Measurements from ENCODE around the gene CACYBP. TPM values are rescaled to one million over a fixed set of nuclear protein-coding genes. Genes with fewer than 3 reads are reported as not detected.
A peak's percentile ranks its signal among the peaks of the same experiment; 100 is the strongest.

The CACYBP gene
- total RNA-seq, 1 donor from 2014 or later, result 90.9 TPM

- ChIA-PET CTCF (interaction anchor here (1.7 kb wide), 1 partner anchor 13 kb away, joined by 6 read pairs; no protein-coding TSS in a partner anchor), POLR2A (interaction anchor here (0.6 to 5.0 kb wide), 3 partner anchors 23 to 974 kb away, joined by 3 to 61 read pairs (median 4); partner anchors contain the start of gene RC3H1)
- H3K4me1 Mint-ChIP-seq, result peaks cover 16% of the 10 kb centered on the region
- H3K9me3 Mint-ChIP-seq, result no peaks in the 10 kb centered on the region
- no peak for ATAC-seq (ENCODE audit: low read depth)
- intact Hi-C loops (cut with micrococcal nuclease), result loop anchor here (5.0 to 10.0 kb wide), 2 partner anchors 124 to 1581 kb away; no protein-coding TSS in a partner anchor
- DNase-seq, result no peak
- H3K27ac Mint-ChIP-seq, result no peak overlapping the region
- no peak overlapping the region for H3K4me3 Mint-ChIP-seq
- H3K36me3 Mint-ChIP-seq (ENCODE audit: low read depth), result peaks cover 23% of the 10 kb centered on the region
- H3K27me3 Mint-ChIP-seq, result no peaks in the 10 kb centered on the region
- TF ChIP-seq, protein P1, sequence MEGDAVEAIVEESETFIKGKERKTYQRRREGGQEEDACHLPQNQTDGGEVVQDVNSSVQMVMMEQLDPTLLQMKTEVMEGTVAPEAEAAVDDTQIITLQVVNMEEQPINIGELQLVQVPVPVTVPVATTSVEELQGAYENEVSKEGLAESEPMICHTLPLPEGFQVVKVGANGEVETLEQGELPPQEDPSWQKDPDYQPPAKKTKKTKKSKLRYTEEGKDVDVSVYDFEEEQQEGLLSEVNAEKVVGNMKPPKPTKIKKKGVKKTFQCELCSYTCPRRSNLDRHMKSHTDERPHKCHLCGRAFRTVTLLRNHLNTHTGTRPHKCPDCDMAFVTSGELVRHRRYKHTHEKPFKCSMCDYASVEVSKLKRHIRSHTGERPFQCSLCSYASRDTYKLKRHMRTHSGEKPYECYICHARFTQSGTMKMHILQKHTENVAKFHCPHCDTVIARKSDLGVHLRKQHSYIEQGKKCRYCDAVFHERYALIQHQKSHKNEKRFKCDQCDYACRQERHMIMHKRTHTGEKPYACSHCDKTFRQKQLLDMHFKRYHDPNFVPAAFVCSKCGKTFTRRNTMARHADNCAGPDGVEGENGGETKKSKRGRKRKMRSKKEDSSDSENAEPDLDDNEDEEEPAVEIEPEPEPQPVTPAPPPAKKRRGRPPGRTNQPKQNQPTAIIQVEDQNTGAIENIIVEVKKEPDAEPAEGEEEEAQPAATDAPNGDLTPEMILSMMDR (IDR thresholded peaks at IDR 0.05), result no peak
Measured at GRCh38 chr1:174995916-174996315, 3.8 kb upstream of the CACYBP start.

- H3K9me3 Mint-ChIP-seq, result no peaks in the 10 kb centered on the region
- TF ChIP-seq, protein P1 (IDR thresholded peaks at IDR 0.05), result no peak
- intact Hi-C loops (cut with micrococcal nuclease), result loop anchor here (5.0 to 10.0 kb wide), 2 partner anchors 124 to 1582 kb away; no protein-coding TSS in a partner anchor
- H3K27me3 Mint-ChIP-seq, result no peaks in the 10 kb centered on the region
- ATAC-seq (ENCODE audit: low read depth) (no peak), DNase-seq (no peak)
- H3K4me3 Mint-ChIP-seq, result no peak overlapping the region
- no peak overlapping the region for H3K27ac Mint-ChIP-seq
- POLR2A ChIA-PET, result interaction anchor here (1.2 to 5.0 kb wide), 2 partner anchors 197 to 974 kb away, joined by 3 to 61 read pairs; partner anchors contain the start of gene RC3H1
- peaks cover 24% of the 10 kb centered on the region for H3K36me3 Mint-ChIP-seq (ENCODE audit: low read depth)
- H3K4me1 Mint-ChIP-seq, result peaks cover 20% of the 10 kb centered on the region
- CTCF ChIA-PET, result interaction anchor here (1.7 kb wide), 1 partner anchor 13 kb away, joined by 6 read pairs; no protein-coding TSS in a partner anchor
Measured at GRCh38 chr1:174996476-174996875, 3.3 kb upstream of the CACYBP start.

GRCh38 chr1:174997041-174997440, 2.7 kb upstream of the CACYBP start:
- no peaks in the 10 kb centered on the region for H3K27me3 Mint-ChIP-seq
- no peak overlapping the region for H3K4me3 Mint-ChIP-seq
- no peak overlapping the region for H3K27ac Mint-ChIP-seq
- TF ChIP-seq, protein P1 (IDR thresholded peaks at IDR 0.05), result no peak
- DNase-seq, result no peak
- intact Hi-C loops (cut with micrococcal nuclease), result loop anchor here (5.0 to 10.0 kb wide), 2 partner anchors 125 to 1582 kb away; no protein-coding TSS in a partner anchor
- ChIA-PET CTCF (interaction anchor here (1.7 kb wide), 1 partner anchor 14 kb away, joined by 6 read pairs; no protein-coding TSS in a partner anchor), POLR2A (interaction anchor here (5.0 kb wide), 1 partner anchor 197 kb away, joined by 61 read pairs; no protein-coding TSS in a partner anchor)
- peaks cover 25% of the 10 kb centered on the region for H3K4me1 Mint-ChIP-seq
- no peak for ATAC-seq (ENCODE audit: low read depth)
- H3K9me3 Mint-ChIP-seq, result no peaks in the 10 kb centered on the region
- peaks cover 24% of the 10 kb centered on the region for H3K36me3 Mint-ChIP-seq (ENCODE audit: low read depth)

DNA sequence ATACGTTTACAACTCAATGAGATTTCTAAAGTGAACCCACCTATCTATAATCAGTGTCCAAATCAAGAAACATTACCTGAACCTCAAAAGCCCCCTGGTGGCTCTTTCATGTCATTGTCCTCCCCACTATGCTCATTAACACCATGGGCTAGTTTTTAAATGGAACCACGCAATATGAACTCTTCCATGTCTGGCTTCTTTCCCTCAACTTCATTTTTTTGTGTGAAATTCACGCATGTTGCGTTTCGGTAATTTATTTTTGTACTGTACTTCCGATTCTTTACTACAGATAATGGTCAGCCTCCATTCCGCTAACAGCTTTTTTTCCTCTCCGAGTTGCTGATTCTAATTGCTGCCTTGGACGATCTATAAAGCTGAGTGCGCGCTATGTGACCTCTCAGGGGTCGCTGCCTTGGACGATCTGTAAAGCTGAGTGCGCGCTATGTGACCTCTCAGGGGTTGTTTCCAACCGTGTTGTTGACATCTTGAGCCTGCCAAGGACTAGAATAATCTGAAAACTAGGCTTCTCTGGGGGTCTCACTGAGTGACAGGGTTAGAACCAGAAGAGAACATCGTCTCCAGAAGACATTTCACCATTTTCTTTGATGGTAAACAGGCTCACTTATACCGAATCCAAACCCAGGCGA, 1.1 kb upstream of the CACYBP start:
- ATAC-seq (ENCODE audit: low read depth) (no peak), DNase-seq (no peak)
- CTCF ChIA-PET, result interaction anchor here (0.6 to 1.9 kb wide), 11 partner anchors 9 to 736 kb away, joined by 3 to 12 read pairs (median 4); partner anchors contain the start of gene MRPS14
- POLR2A ChIA-PET, result interaction anchor here (0.6 to 5.0 kb wide), 35 partner anchors 9 to 1583 kb away, joined by 3 to 139 read pairs (median 6); partner anchors contain the start of genes DARS2, GAS5, MRPS14 and PRDX6
- H3K27me3 Mint-ChIP-seq, result no peaks in the 10 kb centered on the region
- TF ChIP-seq, protein P1 (IDR thresholded peaks at IDR 0.05), result peak; percentile 50
- no peak overlapping the region for H3K4me3 Mint-ChIP-seq
- no peak overlapping the region for H3K27ac Mint-ChIP-seq
- peaks cover 24% of the 10 kb centered on the region for H3K36me3 Mint-ChIP-seq (ENCODE audit: low read depth)
- intact Hi-C loops (cut with micrococcal nuclease), result loop anchor here (1.0 to 10.0 kb wide), 13 partner anchors 25 to 1584 kb away; partner anchors contain the start of genes CENPL, COP1, DARS2 and MRPS14
- H3K9me3 Mint-ChIP-seq, result no peaks in the 10 kb centered on the region
- H3K4me1 Mint-ChIP-seq, result peaks cover 37% of the 10 kb centered on the region
